T-cell (primary cell): ENCODE results near the gene BTBD17. TPM values are rescaled to one million over a fixed set of nuclear protein-coding genes. Genes with fewer than 3 reads are reported as not detected.

ENCODE experiments used
- ATAC-seq, 4 experiments: fragments of 200-7000 bp in 3 of 4; fragments of 150-1000 bp in 1 of 4; cut with Tn5 transposase; replicated peaks in 1 of 4; 1 replicate in 3 of 4; 2 replicates in 1 of 4; pipeline ENCODE4 v1.10.0; 2021; ENCODE audit warnings: moderate library complexity in 3 of 4, mild to moderate bottlenecking in 2 of 4, moderate number of reproducible peaks in 1 of 4
- CTCF ChIA-PET, 2 donors: fragments of 300-600 bp; sonication (Branson Sonifier 250); formaldehyde crosslinking; loops; one replicate each; lab custom pipeline; 2022; ENCODE audit warnings: antibody characterized with exemption in 2 of 2; lab: Charles Lee
- POLR2A ChIA-PET, 2 donors: fragments of 300-600 bp; sonication (Branson Sonifier 250); formaldehyde crosslinking; loops; one replicate each; lab custom pipeline; 2022; ENCODE audit warnings: antibody characterized with exemption in 2 of 2; lab: Charles Lee
- DNase-seq, 35 experiments: peaks; one replicate each; pipeline versions ENCODE4 v3.0.0 to v3.0.0-alpha.2; 2013 to 2023
- H3K27ac ChIP-seq: one replicate; pipeline ENCODE4 v1.5.1; 2013; ENCODE audit warnings: low read length
- H3K27me3 ChIP-seq, 2 experiments: replicated peaks in 1 of 2; 1 replicate in 1 of 2; 2 replicates in 1 of 2; pipeline versions ENCODE4 v1.6.1 to v1.7.0; 2013; ENCODE audit warnings: low read length in 1 of 2, mixed read lengths in 1 of 2; ENCODE audit not compliant: control insufficient read depth in 2 of 2, insufficient read depth in 2 of 2; ENCODE audit errors: extremely low read depth in 1 of 2
- H3K36me3 ChIP-seq, 2 donors: 1 replicate in 1 of 2; 2 replicates in 1 of 2; pipeline versions ENCODE4 v1.6.1 to v1.7.0; 2013; ENCODE audit warnings: low read length in 1 of 2; ENCODE audit not compliant: control insufficient read depth in 2 of 2, insufficient read depth in 1 of 2; ENCODE audit errors: extremely low read depth in 1 of 2
- H3K4me1 ChIP-seq, 2 experiments: 1 replicate in 1 of 2; 2 replicates in 1 of 2; pipeline versions ENCODE4 v1.6.1 to v1.7.0; 2013; ENCODE audit warnings: low read length in 2 of 2, mixed read lengths in 1 of 2; ENCODE audit not compliant: insufficient read depth in 2 of 2, control insufficient read depth in 1 of 2; ENCODE audit errors: extremely low read depth in 1 of 2
- H3K4me3 ChIP-seq, 2 donors: 1 replicate in 1 of 2; 2 replicates in 1 of 2; pipeline versions ENCODE4 v1.5.1 to v1.7.0; 2013; ENCODE audit warnings: mild to moderate bottlenecking in 2 of 2, low read length in 1 of 2, moderate library complexity in 1 of 2; ENCODE audit not compliant: control insufficient read depth in 1 of 2; ENCODE audit errors: extremely low read depth in 1 of 2
- H3K9me3 ChIP-seq: 2 replicates; pipeline ENCODE4 v1.7.0; 2013
- H3K27ac Mint-ChIP-seq, 2 donors: one replicate each; pipeline ENCODE4 v1.8.0; 2020 to 2021; ENCODE audit warnings: mild to moderate bottlenecking in 2 of 2, mixed read lengths in 2 of 2
- H3K27me3 Mint-ChIP-seq, 2 donors: one replicate each; pipeline ENCODE4 v1.8.0; 2021 to 2022; ENCODE audit warnings: mixed read lengths in 2 of 2
- H3K36me3 Mint-ChIP-seq: one replicate; pipeline ENCODE4 v1.8.0; 2021; ENCODE audit warnings: mixed read lengths
- H3K4me1 Mint-ChIP-seq, 3 donors: one replicate each; pipeline ENCODE4 v1.8.0; 2020 to 2022; ENCODE audit warnings: mixed read lengths in 3 of 3, mild to moderate bottlenecking in 1 of 3
- H3K4me3 Mint-ChIP-seq, 3 donors: one replicate each; pipeline ENCODE4 v1.8.0; 2020 to 2022; ENCODE audit warnings: mild to moderate bottlenecking in 3 of 3, mixed read lengths in 3 of 3, moderate library complexity in 3 of 3
- H3K9me3 Mint-ChIP-seq, 3 donors: one replicate each; pipeline ENCODE4 v1.8.0; 2020 to 2022; ENCODE audit warnings: mixed read lengths in 3 of 3
- WGBS: methylation state at CpG from one replicate; pipeline ENCODE4 v1.1.5; 2013; ENCODE audit warnings: missing lambda C conversion rate; ENCODE audit not compliant: insufficient coverage; 5-methylcytosine and 5-hydroxymethylcytosine counted together
- total RNA-seq, 35 experiments: library from RNA in 6 of 35; stranded (reverse) in 6 of 35; fragments of 120-200 nt in 1 of 35; gene quantifications; one replicate each; pipeline versions ENCODE4 v1.2.1 to v1.2.4 and lab custom pipeline; 2013 to 2026

The BTBD17 gene
- total RNA-seq, 5 donors from 2014 or later (not counting 1 experiment from before 2014, with no cell fraction given) = 0.26 TPM; not detected in 4

GRCh38 chr17:74380959-74381808 lies 19.5 kb upstream of the BTBD17 start:
- Mint-ChIP-seq H3K4me1 (peaks cover 0 to 11% (median 3%) of the 10 kb centered on the region in 3 donors), H3K27me3 (no peaks in the 10 kb centered on the region), H3K9me3 (no peaks in the 10 kb centered on the region), H3K27ac (no peak overlapping the region), H3K4me3 (no peak overlapping the region), H3K36me3 (no peaks in the 10 kb centered on the region)
- H3K4me3 ChIP-seq = no peak overlapping the region
- peaks cover 3 to 21% of the 10 kb centered on the region in 2 experiments for H3K4me1 ChIP-seq
- H3K27ac ChIP-seq = no peak overlapping the region
- 91% methylated on average over 6 of the region's 15 CpGs for WGBS
- POLR2A ChIA-PET = no interaction called here
- ATAC-seq = no peak
- DNase-seq = no peak
- no peaks in the 10 kb centered on the region for H3K9me3 ChIP-seq
- CTCF ChIA-PET = interaction anchor here (0.5 to 1.1 kb wide), 3 partner anchors 13 to 115 kb away, joined by 3 to 4 read pairs (median 3); no protein-coding TSS in a partner anchor
- no peaks in the 10 kb centered on the region for H3K36me3 ChIP-seq
- H3K27me3 ChIP-seq = peaks cover 0 to 17% of the 10 kb centered on the region in 2 experiments

- Mint-ChIP-seq H3K9me3 (no peaks in the 10 kb centered on the region), H3K4me3 (peak overlapping the region in 1 of 3 donors; percentile 10), H3K36me3 (no peaks in the 10 kb centered on the region), H3K4me1 (peaks cover 0 to 11% (median 3%) of the 10 kb centered on the region in 3 donors), H3K27ac (no peak overlapping the region), H3K27me3 (no peaks in the 10 kb centered on the region)
- ATAC-seq (peak in 1 of 4 experiments; percentile 6), DNase-seq (no peak)
- Histone ChIP-seq H3K27ac (no peak overlapping the region), H3K36me3 (no peaks in the 10 kb centered on the region), H3K4me1 (peaks cover 3 to 21% of the 10 kb centered on the region in 2 experiments), H3K27me3 (peaks cover 0 to 17% of the 10 kb centered on the region in 2 experiments), H3K4me3 (no peak overlapping the region), H3K9me3 (no peaks in the 10 kb centered on the region)
- POLR2A ChIA-PET = no interaction called here
- WGBS = 55% methylated on average over 7 of the region's 17 CpGs
- CTCF ChIA-PET = interaction anchor here (0.7 to 1.7 kb wide), 4 partner anchors 11 to 116 kb away, joined by 3 to 7 read pairs (median 3); no protein-coding TSS in a partner anchor
These were observed 18.7 kb upstream of the BTBD17 start for GRCh38 chr17:74380086-74380958.

GRCh38 chr17:74379495-74380085 lies 17.9 kb upstream of the BTBD17 start:
- Histone ChIP-seq H3K4me1 (peaks cover 3 to 21% of the 10 kb centered on the region in 2 experiments), H3K27me3 (peaks cover 0 to 17% of the 10 kb centered on the region in 2 experiments), H3K27ac (no peak overlapping the region), H3K36me3 (no peaks in the 10 kb centered on the region), H3K9me3 (no peaks in the 10 kb centered on the region), H3K4me3 (peak overlapping the region in 1 of 2 donors; percentile 6)
- ATAC-seq (peak; percentile 88 to 96 (median 88)), DNase-seq (peak; percentile 71 to 93 (median 88))
- peaks cover 0 to 11% (median 3%) of the 10 kb centered on the region in 3 donors for H3K4me1 Mint-ChIP-seq
- 43% methylated on average over 6 of the region's 20 CpGs for WGBS
- ChIA-PET POLR2A (no interaction called here), CTCF (interaction anchor here (0.6 to 2.1 kb wide), 12 partner anchors 9 to 137 kb away, joined by 3 to 12 read pairs (median 3); no protein-coding TSS in a partner anchor)
- no peaks in the 10 kb centered on the region for H3K36me3 Mint-ChIP-seq
- H3K27me3 Mint-ChIP-seq = no peaks in the 10 kb centered on the region
- H3K9me3 Mint-ChIP-seq = no peaks in the 10 kb centered on the region
- H3K4me3 Mint-ChIP-seq = peak overlapping the region in 1 of 3 donors; percentile 10
- H3K27ac Mint-ChIP-seq = no peak overlapping the region

GRCh38 chr17:74374858-74375257 lies 13.2 kb upstream of the BTBD17 start:
- ChIA-PET CTCF (interaction anchor here in 1 of 2 donors (0.8 kb wide), 1 partner anchor 83 kb away, joined by 3 read pairs; no protein-coding TSS in a partner anchor), POLR2A (no interaction called here)
- Histone ChIP-seq H3K27ac (no peak overlapping the region), H3K4me1 (peaks cover 4 to 18% of the 10 kb centered on the region in 2 experiments), H3K27me3 (peaks cover 0 to 33% of the 10 kb centered on the region in 2 experiments), H3K36me3 (no peaks in the 10 kb centered on the region), H3K9me3 (no peaks in the 10 kb centered on the region), H3K4me3 (no peak overlapping the region)
- Mint-ChIP-seq H3K27ac (no peak overlapping the region), H3K4me1 (peaks cover 0 to 5% (median 3%) of the 10 kb centered on the region in 3 donors), H3K4me3 (no peak overlapping the region), H3K9me3 (no peaks in the 10 kb centered on the region), H3K27me3 (peaks cover 0 to 6% of the 10 kb centered on the region in 2 donors), H3K36me3 (no peaks in the 10 kb centered on the region)
- DNase-seq = no peak
- WGBS = 72% methylated on average over 2 of the region's 3 CpGs
- no peak for ATAC-seq

- ChIA-PET CTCF (interaction anchor here in 1 of 2 donors (0.8 kb wide), 2 partner anchors 17 to 84 kb away, joined by 3 to 4 read pairs; no protein-coding TSS in a partner anchor), POLR2A (no interaction called here)
- H3K9me3 ChIP-seq = no peaks in the 10 kb centered on the region
- DNase-seq (no peak), ATAC-seq (no peak)
- H3K27ac ChIP-seq = no peak overlapping the region
- Mint-ChIP-seq H3K9me3 (no peaks in the 10 kb centered on the region), H3K4me1 (peaks cover 6 to 9% (median 6%) of the 10 kb centered on the region in 3 donors), H3K27me3 (peaks cover 5 to 9% of the 10 kb centered on the region in 2 donors), H3K27ac (no peak overlapping the region), H3K36me3 (no peaks in the 10 kb centered on the region), H3K4me3 (no peak overlapping the region)
- H3K27me3 ChIP-seq = peaks cover 0 to 34% of the 10 kb centered on the region in 2 experiments
- H3K4me3 ChIP-seq = no peak overlapping the region
- H3K36me3 ChIP-seq = no peaks in the 10 kb centered on the region
- WGBS = 95% methylated on average over 7 of the region's 15 CpGs
- peaks cover 6 to 18% of the 10 kb centered on the region in 2 experiments for H3K4me1 ChIP-seq
These were observed 12.4 kb upstream of the BTBD17 start for GRCh38 chr17:74373838-74374606.
